ENCODE results near the gene TLCD1. TPM values are rescaled to one million over a fixed set of nuclear protein-coding genes. Genes with fewer than 3 reads are reported as not detected.

The TLCD1 gene
- polyA plus RNA-seq (2012; ENCODE audit: insufficient read length, low read depth) = 17.2 TPM

- TF ChIP-seq TAF1 (IDR thresholded peaks at IDR 0.05; ENCODE audit: borderline replicate concordance, insufficient read depth, low read length) (peak; percentile 7; the same call in 1 of the 2 replicates), SIN3A (IDR thresholded peaks at IDR 0.05; ENCODE audit: borderline replicate concordance, insufficient read depth, low read length) (peak; percentile 5; the same call in 1 of the 2 replicates), FOXP2 (optimal IDR thresholded peaks at IDR 0.05; ENCODE audit: borderline replicate concordance, extremely low read depth, extremely low read length, insufficient read depth) (no peak), REST (IDR thresholded peaks at IDR 0.05; ENCODE audit: insufficient read depth in 1 of 2, low read depth in 2 of 2, low read length in 2 of 2) (no peak), POLR2AphosphoS5 (IDR thresholded peaks at IDR 0.05; ENCODE audit: low read depth, low read length) (no peak; the same call in 1 of the 2 replicates)
Measured at GRCh38 chr17:28726226-28726626, at the start of gene TLCD1. Gene TLCD1, minus strand, starts transcription at chr17:28726233. Its CDS starts 136 bp downstream, at chr17:28726097.

GRCh38 chr17:28774206-28774605 lies 48.2 kb upstream of the TLCD1 start:
- TF ChIP-seq REST (IDR thresholded peaks at IDR 0.05; ENCODE audit: insufficient read depth in 1 of 2, low read depth in 2 of 2, low read length in 2 of 2) = no peak
- TF ChIP-seq POLR2AphosphoS5 (IDR thresholded peaks at IDR 0.05; ENCODE audit: low read depth, low read length) = no peak
- TF ChIP-seq FOXP2 (optimal IDR thresholded peaks at IDR 0.05; ENCODE audit: borderline replicate concordance, extremely low read depth, extremely low read length, insufficient read depth) = no peak
- no peak for TF ChIP-seq SIN3A (IDR thresholded peaks at IDR 0.05; ENCODE audit: borderline replicate concordance, insufficient read depth, low read length)
- TF ChIP-seq TAF1 (IDR thresholded peaks at IDR 0.05; ENCODE audit: borderline replicate concordance, insufficient read depth, low read length) = no peak

GRCh38 chr17:28773736-28774135 lies 47.7 kb upstream of the TLCD1 start:
- TF ChIP-seq SIN3A (IDR thresholded peaks at IDR 0.05; ENCODE audit: borderline replicate concordance, insufficient read depth, low read length) = no peak
- no peak for TF ChIP-seq REST (IDR thresholded peaks at IDR 0.05; ENCODE audit: insufficient read depth in 1 of 2, low read depth in 2 of 2, low read length in 2 of 2)
- TF ChIP-seq TAF1 (IDR thresholded peaks at IDR 0.05; ENCODE audit: borderline replicate concordance, insufficient read depth, low read length) = no peak
- TF ChIP-seq FOXP2 (optimal IDR thresholded peaks at IDR 0.05; ENCODE audit: borderline replicate concordance, extremely low read depth, extremely low read length, insufficient read depth) = no peak
- TF ChIP-seq POLR2AphosphoS5 (IDR thresholded peaks at IDR 0.05; ENCODE audit: low read depth, low read length) = no peak

- no peak for TF ChIP-seq TAF1 (IDR thresholded peaks at IDR 0.05; ENCODE audit: borderline replicate concordance, insufficient read depth, low read length)
- no peak for TF ChIP-seq POLR2AphosphoS5 (IDR thresholded peaks at IDR 0.05; ENCODE audit: low read depth, low read length)
- no peak for TF ChIP-seq SIN3A (IDR thresholded peaks at IDR 0.05; ENCODE audit: borderline replicate concordance, insufficient read depth, low read length)
- no peak for TF ChIP-seq FOXP2 (optimal IDR thresholded peaks at IDR 0.05; ENCODE audit: borderline replicate concordance, extremely low read depth, extremely low read length, insufficient read depth)
- no peak for TF ChIP-seq REST (IDR thresholded peaks at IDR 0.05; ENCODE audit: insufficient read depth in 1 of 2, low read depth in 2 of 2, low read length in 2 of 2)
Measured at GRCh38 chr17:28765038-28765437, 39.0 kb upstream of the TLCD1 start.
